ENCODE data around the gene KCTD15.

Gene KCTD15

GRCh38 chr19:33794683-33795369, 1.8 kb upstream of the KCTD15 start:
- Histone ChIP-seq H4K20me1 (ENCODE audit: insufficient read depth, low read length) (no peaks in the 10 kb centered on the region), H3K27me3 (ENCODE audit: insufficient read depth, low read length) (no peaks in the 10 kb centered on the region), H3K4me1 (ENCODE audit: insufficient read depth, low read length, severe bottlenecking) (no peaks in the 10 kb centered on the region), H3K4me3 (ENCODE audit: low read depth, low read length, poor library complexity, severe bottlenecking) (no peak overlapping the region), H3K9me2 (ENCODE audit: low read depth, low read length) (no peaks in the 10 kb centered on the region), H3K27ac (ENCODE audit: low read depth, low read length, poor library complexity, severe bottlenecking) (no peak overlapping the region), H2AFZ (ENCODE audit: low read length) (no peak overlapping the region), H3F3A (ENCODE audit: insufficient read depth, low read length) (no peaks in the 10 kb centered on the region), H3K79me2 (ENCODE audit: insufficient read depth, low read length) (no peaks in the 10 kb centered on the region), H3K9ac (ENCODE audit: low read length) (no peak overlapping the region), H3K9me3 (ENCODE audit: low read length) (no peaks in the 10 kb centered on the region), H3K36me3 (ENCODE audit: insufficient read depth, low read length) (no peaks in the 10 kb centered on the region), H3K4me2 (ENCODE audit: low read length) (no peak overlapping the region)
- TF ChIP-seq EZH2 (IDR thresholded peaks at IDR 0.05; ENCODE audit: borderline replicate concordance, low read length) (no peak), CTCF (IDR thresholded peaks at IDR 0.05; ENCODE audit: low read length) (no peak)

- H3K9me3 ChIP-seq (ENCODE audit: low read length) = no peaks in the 10 kb centered on the region
- H3K9ac ChIP-seq (ENCODE audit: low read length) = no peak overlapping the region
- H2AFZ ChIP-seq (ENCODE audit: low read length) = no peak overlapping the region
- no peaks in the 10 kb centered on the region for H3K79me2 ChIP-seq (ENCODE audit: insufficient read depth, low read length)
- no peaks in the 10 kb centered on the region for H3F3A ChIP-seq (ENCODE audit: insufficient read depth, low read length)
- no peaks in the 10 kb centered on the region for H3K9me2 ChIP-seq (ENCODE audit: low read depth, low read length)
- no peaks in the 10 kb centered on the region for H3K27me3 ChIP-seq (ENCODE audit: insufficient read depth, low read length)
- no peak overlapping the region for H3K4me3 ChIP-seq (ENCODE audit: low read depth, low read length, poor library complexity, severe bottlenecking)
- H3K27ac ChIP-seq (ENCODE audit: low read depth, low read length, poor library complexity, severe bottlenecking) = no peak overlapping the region
- no peaks in the 10 kb centered on the region for H3K36me3 ChIP-seq (ENCODE audit: insufficient read depth, low read length)
- H3K4me2 ChIP-seq (ENCODE audit: low read length) = no peak overlapping the region
- H3K4me1 ChIP-seq (ENCODE audit: insufficient read depth, low read length, severe bottlenecking) = no peaks in the 10 kb centered on the region
- no peaks in the 10 kb centered on the region for H4K20me1 ChIP-seq (ENCODE audit: insufficient read depth, low read length)
- TF ChIP-seq CTCF (IDR thresholded peaks at IDR 0.05; ENCODE audit: low read length) (no peak), EZH2 (IDR thresholded peaks at IDR 0.05; ENCODE audit: borderline replicate concordance, low read length) (no peak)
Measured at GRCh38 chr19:33795370-33796163, 1.1 kb upstream of the KCTD15 start.

- Histone ChIP-seq H3K9ac (ENCODE audit: low read length) (no peak overlapping the region), H3K9me2 (ENCODE audit: low read depth, low read length) (no peaks in the 10 kb centered on the region), H3K9me3 (ENCODE audit: low read length) (no peaks in the 10 kb centered on the region), H3K4me2 (ENCODE audit: low read length) (no peak overlapping the region), H4K20me1 (ENCODE audit: insufficient read depth, low read length) (no peaks in the 10 kb centered on the region), H3K36me3 (ENCODE audit: insufficient read depth, low read length) (no peaks in the 10 kb centered on the region), H3K4me1 (ENCODE audit: insufficient read depth, low read length, severe bottlenecking) (no peaks in the 10 kb centered on the region), H3K27ac (ENCODE audit: low read depth, low read length, poor library complexity, severe bottlenecking) (no peak overlapping the region), H3K27me3 (ENCODE audit: insufficient read depth, low read length) (no peaks in the 10 kb centered on the region), H3K4me3 (ENCODE audit: low read depth, low read length, poor library complexity, severe bottlenecking) (no peak overlapping the region), H3F3A (ENCODE audit: insufficient read depth, low read length) (no peaks in the 10 kb centered on the region), H3K79me2 (ENCODE audit: insufficient read depth, low read length) (no peaks in the 10 kb centered on the region), H2AFZ (ENCODE audit: low read length) (no peak overlapping the region)
- TF ChIP-seq EZH2 (IDR thresholded peaks at IDR 0.05; ENCODE audit: borderline replicate concordance, low read length) = no peak
- TF ChIP-seq CTCF (IDR thresholded peaks at IDR 0.05; ENCODE audit: low read length) = no peak
Measured at GRCh38 chr19:33797802-33798671, 1.4 kb downstream of the KCTD15 start.
